IPS-18a (cell line): Measurements from ENCODE around the gene TBC1D2B.

Experiments
- H3K27ac ChIP-seq: one replicate; pipeline ENCODE4 v1.5.1; 2013; ENCODE audit warnings: low read length
- H3K27me3 ChIP-seq: one replicate; pipeline ENCODE4 v1.6.1; 2013; ENCODE audit warnings: mild to moderate bottlenecking, low read length; ENCODE audit not compliant: control insufficient read depth, insufficient read depth
- H3K36me3 ChIP-seq: one replicate; pipeline ENCODE4 v1.6.1; 2013; ENCODE audit warnings: low read depth, low read length; ENCODE audit not compliant: control insufficient read depth
- H3K4me1 ChIP-seq: one replicate; pipeline ENCODE4 v1.6.1; 2013; ENCODE audit warnings: low read depth, low read length; ENCODE audit not compliant: control insufficient read depth
- H3K4me3 ChIP-seq: one replicate; pipeline ENCODE4 v1.5.1; 2013; ENCODE audit warnings: low read length
- H3K9ac ChIP-seq: one replicate; pipeline ENCODE4 v1.6.1; 2013; ENCODE audit warnings: mild to moderate bottlenecking, low read length, moderate library complexity
- H3K9me3 ChIP-seq: one replicate; pipeline ENCODE4 v1.6.1; 2013; ENCODE audit warnings: low read depth, low read length; ENCODE audit not compliant: control insufficient read depth

The TBC1D2B gene

DNA sequence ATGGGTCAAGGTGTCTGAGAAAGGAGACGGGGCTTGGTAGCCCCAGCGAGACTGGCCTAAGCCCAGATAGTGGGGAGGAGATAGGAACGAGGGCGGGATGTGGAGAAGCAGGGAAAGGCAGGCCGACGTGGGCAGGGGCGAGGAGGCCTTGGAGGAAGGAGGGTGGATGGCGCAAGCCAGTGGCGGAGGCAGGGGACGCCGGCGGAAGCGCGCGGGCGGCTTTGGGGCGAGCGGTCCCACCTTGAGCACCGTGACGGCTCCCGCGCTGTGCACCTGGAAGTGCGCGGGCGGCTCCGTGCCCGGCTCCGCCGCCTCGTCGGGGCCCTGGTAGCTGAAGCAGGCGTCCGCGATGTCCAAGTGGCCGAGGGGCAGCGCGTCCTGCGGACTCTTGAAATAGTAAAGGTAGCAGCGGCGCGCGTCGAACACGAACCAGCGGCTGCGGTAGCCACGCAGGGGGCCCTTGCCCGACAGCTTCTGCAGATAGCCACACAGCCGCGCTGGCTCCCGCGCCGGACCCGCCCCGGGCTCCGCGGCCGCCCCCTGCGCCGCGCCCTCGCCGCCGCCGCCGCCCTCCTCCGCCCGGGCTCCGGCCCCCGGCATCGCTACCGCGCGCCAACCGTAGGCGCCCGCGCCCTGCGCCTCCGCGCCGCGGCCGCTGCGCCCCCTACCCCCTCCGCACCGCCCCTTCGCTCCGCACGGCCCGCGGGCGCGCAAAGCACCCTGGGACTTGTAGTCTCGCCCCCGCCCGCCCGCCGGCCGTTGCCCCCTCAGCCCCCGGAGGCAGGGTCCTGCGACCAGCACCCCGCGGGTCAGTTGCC, at the start of gene TBC1D2B:
TBC1D2B (minus strand) TSS at position 659 of the 818 bp plus-strand sequence; CDS start at position 600, 59 bp downstream.
- peak within 1 kb of the TSS; percentile 57 for H3K9ac ChIP-seq
- H3K27ac ChIP-seq, result no peak within 1 kb of the TSS

DNA sequence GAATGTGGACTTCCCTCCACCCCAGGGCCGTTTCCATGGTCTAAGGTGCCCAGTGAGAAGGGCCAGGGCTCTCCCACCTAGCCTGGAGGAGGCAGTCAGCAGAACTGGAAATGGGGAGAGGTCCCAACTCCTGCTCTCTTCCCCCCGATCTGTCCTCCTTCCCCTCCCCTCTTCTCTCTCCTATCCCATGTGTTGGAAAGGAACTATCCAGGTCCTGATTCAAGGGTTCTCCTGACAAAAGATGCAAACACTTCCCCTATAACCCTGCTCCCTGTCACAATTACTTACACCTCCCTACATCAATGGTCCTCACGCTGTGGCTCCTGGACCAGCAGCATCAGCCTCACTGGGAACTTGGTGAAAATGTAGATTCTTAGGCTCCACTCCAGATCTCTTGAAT, 47.8 kb upstream of the TBC1D2B start:
- Histone ChIP-seq H3K27me3 (no peaks in the 10 kb centered on the region), H3K9me3 (no peaks in the 10 kb centered on the region), H3K4me1 (peaks cover 9% of the 10 kb centered on the region), H3K4me3 (no peak overlapping the region), H3K36me3 (no peaks in the 10 kb centered on the region), H3K27ac (no peak overlapping the region), H3K9ac (no peak overlapping the region)

More for the DNA sequence above, at the start of gene TBC1D2B:
- no peaks in the 10 kb centered on the region for H3K36me3 ChIP-seq
- peak within 1 kb of the TSS; percentile 76 for H3K4me3 ChIP-seq
- no peaks in the 10 kb centered on the region for H3K9me3 ChIP-seq
- no peaks in the 10 kb centered on the region for H3K27me3 ChIP-seq
- no peaks in the 10 kb centered on the region for H3K4me1 ChIP-seq

DNA sequence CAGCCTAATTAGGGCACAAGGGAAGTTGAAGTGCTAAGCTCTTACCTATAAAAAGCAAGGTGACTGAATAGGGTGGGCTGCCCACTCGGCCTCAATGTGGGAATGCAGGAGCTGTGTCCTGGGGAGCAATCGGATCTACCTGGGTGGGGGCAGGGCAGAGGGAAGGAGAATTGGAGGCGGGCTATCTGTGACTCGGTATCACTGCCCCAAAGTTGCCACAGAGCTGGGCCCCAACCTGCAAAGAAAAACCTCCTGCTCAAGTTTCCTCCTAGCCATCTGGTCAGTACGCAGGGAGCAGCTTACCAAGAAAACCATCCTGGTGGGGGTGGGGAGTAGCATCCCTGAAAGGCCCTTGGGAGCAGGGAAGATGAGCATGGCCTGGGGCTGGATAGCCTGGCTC, 43.0 kb upstream of the TBC1D2B start:
- peaks cover 13% of the 10 kb centered on the region for H3K4me1 ChIP-seq
- H3K4me3 ChIP-seq, result no peak overlapping the region
- H3K9me3 ChIP-seq, result no peaks in the 10 kb centered on the region
- H3K27me3 ChIP-seq, result no peaks in the 10 kb centered on the region
- no peaks in the 10 kb centered on the region for H3K36me3 ChIP-seq
- no peak overlapping the region for H3K9ac ChIP-seq
- no peak overlapping the region for H3K27ac ChIP-seq

DNA sequence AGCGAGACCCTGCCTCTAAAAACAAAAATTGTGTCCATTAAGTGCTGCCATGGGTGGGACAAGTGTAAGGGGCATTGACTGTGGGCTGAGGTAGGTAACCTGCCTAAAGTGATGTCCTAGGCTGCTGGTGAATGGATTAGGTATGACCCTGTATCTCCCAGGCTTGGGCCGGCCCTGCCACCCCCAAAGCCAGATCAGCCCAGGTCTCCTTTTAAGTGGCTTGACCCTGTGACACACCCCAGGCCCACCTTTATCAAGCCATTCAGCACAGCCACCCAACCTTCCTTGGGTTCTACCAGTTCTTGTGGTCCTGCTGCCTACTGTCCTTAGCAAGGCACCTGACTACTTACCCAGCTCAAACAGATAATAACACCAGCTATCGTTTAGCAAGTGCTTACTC, 35.0 kb upstream of the TBC1D2B start:
- no peaks in the 10 kb centered on the region for H3K27me3 ChIP-seq
- no peak overlapping the region for H3K27ac ChIP-seq
- H3K4me1 ChIP-seq, result peaks cover 4% of the 10 kb centered on the region
- no peaks in the 10 kb centered on the region for H3K9me3 ChIP-seq
- H3K9ac ChIP-seq, result no peak overlapping the region
- H3K4me3 ChIP-seq, result no peak overlapping the region
- no peaks in the 10 kb centered on the region for H3K36me3 ChIP-seq

DNA sequence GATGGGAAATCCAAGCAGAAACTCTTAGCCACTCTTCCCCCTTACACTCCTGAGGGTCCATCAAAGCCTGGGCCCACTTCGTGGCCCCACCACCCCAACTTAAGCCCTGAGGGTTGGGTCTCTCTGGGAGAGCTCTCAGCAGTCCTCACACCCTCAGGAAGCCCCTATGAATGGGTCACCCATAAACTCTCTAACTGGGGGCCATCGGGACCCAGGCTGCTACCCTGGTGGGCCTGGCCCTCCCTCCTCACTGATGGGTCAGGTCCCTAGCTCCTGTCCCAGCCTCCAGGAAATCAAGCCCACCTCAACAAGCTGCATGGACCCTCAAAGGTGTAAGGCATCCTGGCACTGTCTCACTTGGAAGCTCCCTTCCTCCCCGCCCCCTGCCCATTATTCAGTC, 34.3 kb upstream of the TBC1D2B start:
- no peak overlapping the region for H3K4me3 ChIP-seq
- no peaks in the 10 kb centered on the region for H3K36me3 ChIP-seq
- no peaks in the 10 kb centered on the region for H3K27me3 ChIP-seq
- H3K27ac ChIP-seq, result no peak overlapping the region
- H3K9me3 ChIP-seq, result no peaks in the 10 kb centered on the region
- no peak overlapping the region for H3K9ac ChIP-seq
- H3K4me1 ChIP-seq, result peaks cover 4% of the 10 kb centered on the region

DNA sequence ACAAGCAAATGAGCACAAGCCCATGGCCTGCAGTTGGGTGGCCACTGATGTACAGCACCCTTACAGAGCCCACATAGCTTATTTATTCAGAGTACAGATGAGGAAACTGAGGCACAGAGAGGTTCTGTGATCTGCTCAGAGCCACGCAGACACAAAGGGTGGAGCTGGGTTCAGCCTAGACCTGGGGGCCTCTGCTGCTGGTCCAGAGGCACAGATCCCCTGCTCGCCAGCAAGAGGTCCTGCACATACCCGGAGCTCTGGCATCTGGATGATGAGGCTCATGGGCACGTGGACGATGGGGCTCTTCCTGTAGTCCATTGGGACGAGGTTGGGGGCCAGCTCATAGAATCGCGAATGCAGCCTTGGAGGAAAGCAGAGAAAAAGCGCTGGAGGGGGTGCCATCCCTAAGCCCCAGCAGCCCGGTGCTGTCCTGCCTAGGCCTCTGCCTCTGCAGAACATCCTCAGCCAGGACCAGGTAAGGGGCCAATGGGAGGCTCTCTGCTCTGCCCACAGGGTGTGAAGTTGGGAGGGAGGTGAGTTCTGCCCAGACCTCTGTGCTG, 33.5 kb upstream of the TBC1D2B start:
- no peak overlapping the region for H3K9ac ChIP-seq
- no peak overlapping the region for H3K4me3 ChIP-seq
- H3K9me3 ChIP-seq, result no peaks in the 10 kb centered on the region
- H3K27ac ChIP-seq, result no peak overlapping the region
- H3K4me1 ChIP-seq, result peaks cover 4% of the 10 kb centered on the region
- H3K36me3 ChIP-seq, result no peaks in the 10 kb centered on the region
- H3K27me3 ChIP-seq, result no peaks in the 10 kb centered on the region

DNA sequence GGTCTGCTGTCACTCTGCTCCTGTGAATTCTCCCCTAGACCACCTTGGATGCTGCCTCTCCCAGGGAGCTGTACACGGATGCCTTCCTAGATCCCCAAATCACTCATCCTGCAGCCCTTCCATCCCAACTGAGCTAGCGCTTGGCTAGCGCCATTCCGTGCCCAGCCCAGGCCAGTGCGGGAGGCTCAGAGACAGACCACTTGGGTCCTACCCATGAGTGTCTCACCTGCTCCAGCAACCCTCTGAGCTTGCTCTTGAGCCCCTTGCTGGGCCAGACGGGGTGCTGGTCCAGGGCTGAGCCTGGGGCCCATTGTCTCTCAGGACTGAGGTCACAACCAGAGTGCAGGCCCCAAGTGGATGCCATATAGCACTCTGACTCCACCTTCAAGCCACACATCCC, 32.6 kb upstream of the TBC1D2B start:
- Histone ChIP-seq H3K4me3 (no peak overlapping the region), H3K27ac (no peak overlapping the region), H3K9ac (no peak overlapping the region), H3K27me3 (no peaks in the 10 kb centered on the region), H3K9me3 (no peaks in the 10 kb centered on the region), H3K4me1 (peaks cover 4% of the 10 kb centered on the region), H3K36me3 (no peaks in the 10 kb centered on the region)

DNA sequence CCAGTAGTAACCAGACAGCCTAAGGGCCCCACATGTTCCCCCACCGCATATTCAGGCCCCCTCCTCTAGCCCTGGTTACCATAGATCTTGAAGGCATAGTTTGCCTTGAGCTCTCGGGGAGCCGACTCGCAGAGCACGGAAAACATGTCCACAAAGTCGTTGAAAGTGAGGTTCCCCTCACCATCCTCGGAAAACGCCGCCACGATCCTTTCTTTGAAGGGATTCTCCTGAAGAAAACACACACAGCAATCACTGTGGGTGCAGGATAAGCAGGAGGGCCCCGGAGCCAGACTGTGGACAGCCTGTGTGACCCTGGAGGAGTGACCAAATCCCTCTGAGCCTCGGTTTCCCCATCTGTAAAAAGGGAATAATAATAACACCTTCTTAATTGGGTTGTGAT, 31.6 kb upstream of the TBC1D2B start:
- H3K27me3 ChIP-seq, result no peaks in the 10 kb centered on the region
- H3K4me3 ChIP-seq, result no peak overlapping the region
- no peaks in the 10 kb centered on the region for H3K36me3 ChIP-seq
- H3K4me1 ChIP-seq, result peaks cover 4% of the 10 kb centered on the region
- no peak overlapping the region for H3K9ac ChIP-seq
- no peak overlapping the region for H3K27ac ChIP-seq
- H3K9me3 ChIP-seq, result no peaks in the 10 kb centered on the region

DNA sequence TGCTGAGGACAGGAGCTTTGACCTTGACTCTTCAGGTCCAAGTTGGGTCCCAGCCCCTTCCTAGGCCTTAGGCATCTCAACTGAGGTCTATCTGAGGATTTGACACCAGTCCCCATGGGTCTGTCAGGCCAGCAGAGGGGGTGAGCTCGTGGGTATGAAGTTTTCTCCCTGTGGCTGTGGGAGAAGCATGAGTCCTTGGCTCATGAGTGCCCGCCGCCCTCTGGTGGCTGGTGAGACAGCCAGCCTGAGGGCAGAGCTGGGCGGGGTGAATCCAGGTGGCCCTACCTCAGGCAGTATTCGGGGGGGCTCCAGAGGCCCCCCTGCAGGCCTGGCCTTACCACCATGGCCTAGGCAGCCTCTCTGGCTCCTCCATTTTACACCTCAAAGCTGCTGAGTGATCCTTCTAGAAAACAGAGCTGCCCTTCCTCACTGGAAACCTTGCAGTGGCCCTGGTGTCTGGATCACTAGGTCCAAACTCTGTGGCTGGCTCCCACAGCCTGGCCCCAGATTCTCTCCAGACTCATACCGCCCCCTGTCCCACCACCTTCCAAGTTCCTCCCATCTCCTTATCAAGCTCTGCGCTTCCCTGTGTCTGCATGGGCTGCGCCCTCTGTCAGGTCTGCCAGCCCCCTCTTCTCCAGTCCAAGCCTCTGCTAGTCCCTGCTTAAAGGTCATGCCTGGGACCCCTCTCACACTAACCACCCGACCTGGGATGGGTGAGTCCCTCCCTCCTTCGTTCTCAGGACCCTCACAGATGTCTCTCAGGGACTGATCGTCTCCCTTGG, 31.0 kb upstream of the TBC1D2B start:
- Histone ChIP-seq H3K4me1 (no peaks in the 10 kb centered on the region), H3K36me3 (no peaks in the 10 kb centered on the region), H3K4me3 (no peak overlapping the region), H3K9me3 (no peaks in the 10 kb centered on the region), H3K27me3 (no peaks in the 10 kb centered on the region), H3K27ac (no peak overlapping the region), H3K9ac (no peak overlapping the region)

DNA sequence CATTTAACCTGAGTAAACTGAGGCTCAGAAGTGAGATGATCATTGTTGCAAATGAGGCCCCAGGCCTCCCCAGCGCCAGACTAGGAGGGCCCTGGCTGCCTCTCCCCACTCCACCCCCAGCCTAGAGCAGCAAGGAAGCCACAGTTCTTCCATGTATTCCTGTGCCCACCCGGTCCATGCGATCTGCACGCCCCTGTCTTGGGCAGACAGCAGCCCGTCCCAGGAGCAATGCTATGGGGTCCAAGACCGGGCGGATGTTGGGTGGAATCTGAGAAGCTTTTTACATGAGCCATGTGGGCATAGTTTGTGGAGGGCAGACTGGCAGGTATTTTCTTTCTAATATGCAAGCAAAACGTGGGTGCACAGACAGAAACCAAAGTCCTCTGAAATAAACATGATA, 30.0 kb upstream of the TBC1D2B start:
- no peaks in the 10 kb centered on the region for H3K27me3 ChIP-seq
- H3K9me3 ChIP-seq, result no peaks in the 10 kb centered on the region
- H3K27ac ChIP-seq, result no peak overlapping the region
- H3K4me3 ChIP-seq, result no peak overlapping the region
- H3K4me1 ChIP-seq, result no peaks in the 10 kb centered on the region
- H3K36me3 ChIP-seq, result no peaks in the 10 kb centered on the region
- no peak overlapping the region for H3K9ac ChIP-seq

DNA sequence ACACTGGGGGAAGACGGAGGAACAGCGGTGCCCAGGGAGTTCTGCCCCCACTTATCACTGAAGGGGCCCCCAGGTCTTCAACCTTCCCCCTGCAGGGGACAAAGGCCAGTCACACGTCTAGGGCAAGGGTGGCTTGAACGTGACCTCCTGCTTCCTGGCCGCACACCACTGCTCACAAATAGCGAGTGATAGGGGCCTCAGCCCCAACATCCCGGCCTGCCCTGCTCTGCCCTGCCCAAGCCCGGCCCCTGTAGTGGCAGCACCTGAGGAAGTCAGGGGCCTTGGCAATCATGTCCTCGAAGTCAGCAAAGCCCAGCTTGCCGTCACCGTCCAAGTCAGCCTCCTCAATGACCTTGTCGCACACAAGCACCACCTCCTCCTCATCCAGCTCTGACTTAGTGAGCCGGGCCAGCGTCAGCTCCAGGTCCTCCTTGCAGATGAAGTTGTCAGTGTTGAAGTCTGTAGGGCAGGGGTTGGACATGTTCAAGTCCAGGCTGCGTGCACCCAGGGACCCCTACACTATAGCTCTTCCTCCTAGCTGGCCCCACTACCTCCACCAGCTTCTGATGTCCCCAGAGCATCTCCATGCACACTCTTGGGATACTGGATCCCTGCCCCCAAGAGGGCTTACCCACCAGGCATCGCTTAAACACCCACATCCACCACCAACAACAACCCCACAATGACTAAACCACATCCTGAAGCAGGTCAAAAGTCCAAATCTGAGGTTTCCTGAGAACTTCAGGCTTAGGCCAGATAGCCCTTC, 28.1 kb upstream of the TBC1D2B start:
- H3K9ac ChIP-seq, result no peak overlapping the region
- H3K27ac ChIP-seq, result no peak overlapping the region
- H3K4me3 ChIP-seq, result no peak overlapping the region
- H3K36me3 ChIP-seq, result no peaks in the 10 kb centered on the region
- no peaks in the 10 kb centered on the region for H3K9me3 ChIP-seq
- H3K4me1 ChIP-seq, result no peaks in the 10 kb centered on the region
- H3K27me3 ChIP-seq, result no peaks in the 10 kb centered on the region
